Neutrophil (primary cell): ENCODE results near the gene LILRB1.

Experiments used
- H3K27ac ChIP-seq: fragments of 200-600 bp; sonication (generic); 2 replicates; pipeline ENCODE4 v1.5.1; 2016; ENCODE audit warnings: mild to moderate bottlenecking, moderate library complexity
- H3K27me3 ChIP-seq: fragments of 200-600 bp; sonication (generic); 2 replicates; pipeline ENCODE4 v1.6.0; 2016; ENCODE audit warnings: mild to moderate bottlenecking
- H3K36me3 ChIP-seq: fragments of 200-600 bp; sonication (generic); 2 replicates; pipeline ENCODE4 v1.5.1; 2017
- H3K4me1 ChIP-seq, 2 experiments: fragments of 200-600 bp in 1 of 2; sonication (generic) in 1 of 2; 1 replicate in 1 of 2; 2 replicates in 1 of 2; pipeline versions ENCODE4 v1.5.1 to v1.6.1; 2013 to 2016; ENCODE audit warnings: low read depth in 1 of 2, low read length in 1 of 2, mild to moderate bottlenecking in 1 of 2, moderate library complexity in 1 of 2; ENCODE audit not compliant: control insufficient read depth in 1 of 2, insufficient read depth in 1 of 2
- H3K4me3 ChIP-seq, 2 experiments: fragments of 200-600 bp in 1 of 2; sonication (generic) in 1 of 2; 1 replicate in 1 of 2; 2 replicates in 1 of 2; pipeline ENCODE4 v1.5.1; 2013 to 2016; ENCODE audit warnings: low read depth in 1 of 2, low read length in 1 of 2, mild to moderate bottlenecking in 1 of 2, moderate library complexity in 1 of 2
- H3K9me3 ChIP-seq: fragments of 200-600 bp; sonication (generic); 2 replicates; pipeline ENCODE4 v1.5.1; 2016
- TF ChIP-seq, protein P1 (sequence below): fragments of 200-600 bp; sonication (generic); IDR thresholded peaks from 2 replicates; pipeline ENCODE4 v1.5.1; 2016; ENCODE audit warnings: antibody characterized with exemption

LILRB1 gene

DNA sequence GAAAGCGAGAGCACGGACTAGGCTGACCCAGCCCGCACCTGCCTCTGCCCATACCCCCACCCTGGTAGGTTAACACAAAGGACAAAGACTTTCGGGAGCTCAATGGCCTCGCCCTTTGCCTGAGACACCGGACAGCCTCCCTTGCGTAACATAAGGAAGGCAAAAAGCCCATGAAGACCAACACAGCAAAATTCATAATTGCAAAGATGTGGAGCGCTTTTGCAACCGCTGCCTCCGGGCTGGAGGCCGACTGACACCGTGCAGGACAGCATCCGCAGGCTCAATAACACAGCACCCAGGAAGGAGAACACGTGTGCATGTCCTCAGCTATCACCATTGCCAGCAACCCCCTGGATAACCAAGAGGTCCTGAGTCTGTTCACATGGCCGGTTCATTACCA, 21.5 kb upstream of the LILRB1 start:
- H3K4me1 ChIP-seq: no peaks in the 10 kb centered on the region
- H3K9me3 ChIP-seq: no peaks in the 10 kb centered on the region
- TF ChIP-seq, protein P1, sequence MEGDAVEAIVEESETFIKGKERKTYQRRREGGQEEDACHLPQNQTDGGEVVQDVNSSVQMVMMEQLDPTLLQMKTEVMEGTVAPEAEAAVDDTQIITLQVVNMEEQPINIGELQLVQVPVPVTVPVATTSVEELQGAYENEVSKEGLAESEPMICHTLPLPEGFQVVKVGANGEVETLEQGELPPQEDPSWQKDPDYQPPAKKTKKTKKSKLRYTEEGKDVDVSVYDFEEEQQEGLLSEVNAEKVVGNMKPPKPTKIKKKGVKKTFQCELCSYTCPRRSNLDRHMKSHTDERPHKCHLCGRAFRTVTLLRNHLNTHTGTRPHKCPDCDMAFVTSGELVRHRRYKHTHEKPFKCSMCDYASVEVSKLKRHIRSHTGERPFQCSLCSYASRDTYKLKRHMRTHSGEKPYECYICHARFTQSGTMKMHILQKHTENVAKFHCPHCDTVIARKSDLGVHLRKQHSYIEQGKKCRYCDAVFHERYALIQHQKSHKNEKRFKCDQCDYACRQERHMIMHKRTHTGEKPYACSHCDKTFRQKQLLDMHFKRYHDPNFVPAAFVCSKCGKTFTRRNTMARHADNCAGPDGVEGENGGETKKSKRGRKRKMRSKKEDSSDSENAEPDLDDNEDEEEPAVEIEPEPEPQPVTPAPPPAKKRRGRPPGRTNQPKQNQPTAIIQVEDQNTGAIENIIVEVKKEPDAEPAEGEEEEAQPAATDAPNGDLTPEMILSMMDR: no peak

DNA sequence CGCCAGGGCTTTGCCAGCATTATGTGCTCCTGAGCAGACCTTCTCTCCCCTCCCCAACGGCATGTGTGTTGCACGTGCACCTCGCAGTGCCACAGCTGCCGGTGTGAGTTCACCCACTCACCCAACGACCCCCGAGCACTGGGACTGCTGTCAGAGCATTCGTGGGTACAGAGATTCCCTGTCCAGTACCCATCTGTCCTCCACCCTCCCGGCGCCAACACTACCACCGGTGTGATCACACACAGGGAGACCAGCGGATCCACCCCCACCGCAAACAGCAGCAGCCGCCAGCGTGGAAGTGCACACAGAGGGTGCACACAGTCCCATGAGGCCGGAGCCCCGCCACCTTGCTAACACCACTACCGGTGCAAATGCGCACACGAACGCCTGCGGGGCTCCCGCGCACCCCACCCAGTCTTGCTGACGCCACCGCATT, 20.9 kb upstream of the LILRB1 start:
- H3K27me3 ChIP-seq: peaks cover 10% of the 10 kb centered on the region
- H3K9me3 ChIP-seq: no peaks in the 10 kb centered on the region
- no peaks in the 10 kb centered on the region for H3K4me1 ChIP-seq
- TF ChIP-seq, protein P1: no peak
- H3K4me3 ChIP-seq: no peak overlapping the region
- H3K27ac ChIP-seq: no peak overlapping the region
- no peaks in the 10 kb centered on the region for H3K36me3 ChIP-seq

More for the DNA sequence above, 21.5 kb upstream of the LILRB1 start:
- Histone ChIP-seq H3K4me3 (no peak overlapping the region), H3K36me3 (no peaks in the 10 kb centered on the region), H3K27me3 (peaks cover 15% of the 10 kb centered on the region), H3K27ac (no peak overlapping the region)

DNA sequence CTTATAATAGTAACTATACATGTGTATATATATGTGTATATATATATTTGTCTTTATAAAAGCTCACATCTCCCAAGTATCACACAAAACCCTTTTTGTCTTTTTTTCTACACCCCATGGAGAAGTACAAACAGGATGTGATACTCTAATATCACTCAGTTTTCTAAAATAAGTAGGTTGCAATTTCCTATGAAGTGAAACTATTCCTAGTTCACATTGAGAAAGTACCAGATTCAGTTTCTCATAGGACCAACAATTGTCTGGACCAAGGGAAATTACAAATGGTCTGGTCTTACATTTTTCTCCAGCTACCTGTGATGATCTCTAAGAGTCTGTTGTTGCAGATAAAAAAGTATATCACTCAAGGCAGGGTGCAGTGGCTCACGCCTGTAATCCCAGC, 17.9 kb upstream of the LILRB1 start:
- Histone ChIP-seq H3K9me3 (no peaks in the 10 kb centered on the region), H3K4me3 (no peak overlapping the region), H3K27me3 (no peaks in the 10 kb centered on the region), H3K27ac (no peak overlapping the region), H3K36me3 (no peaks in the 10 kb centered on the region), H3K4me1 (no peaks in the 10 kb centered on the region)
- TF ChIP-seq, protein P1: no peak

GRCh38 chr19:54614726-54615125, 15.6 kb upstream of the LILRB1 start:
- H3K27ac ChIP-seq: no peak overlapping the region
- no peaks in the 10 kb centered on the region for H3K27me3 ChIP-seq
- TF ChIP-seq, protein P1: no peak
- no peaks in the 10 kb centered on the region for H3K36me3 ChIP-seq
- no peaks in the 10 kb centered on the region for H3K9me3 ChIP-seq
- no peaks in the 10 kb centered on the region for H3K4me1 ChIP-seq
- H3K4me3 ChIP-seq: no peak overlapping the region

DNA sequence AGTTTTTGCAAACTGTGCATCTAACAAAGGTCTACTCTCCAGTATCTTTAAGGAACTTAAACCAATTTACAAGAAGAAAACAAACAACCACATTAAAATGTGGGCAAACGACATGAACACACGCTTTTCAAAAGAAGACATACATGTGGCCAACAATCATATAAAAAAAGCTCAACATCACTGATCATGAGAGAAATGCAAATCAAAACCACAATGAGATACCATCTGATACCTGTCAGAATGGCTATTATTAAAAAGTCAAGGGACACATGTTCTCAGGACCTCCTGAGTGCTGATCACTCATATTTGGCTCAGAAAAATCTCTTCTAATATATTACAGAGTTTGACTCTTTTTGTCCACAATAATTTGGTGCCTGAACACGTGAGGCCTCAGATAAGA, 14.2 kb upstream of the LILRB1 start:
- H3K36me3 ChIP-seq: no peaks in the 10 kb centered on the region
- TF ChIP-seq, protein P1: no peak
- H3K9me3 ChIP-seq: no peaks in the 10 kb centered on the region
- no peaks in the 10 kb centered on the region for H3K4me1 ChIP-seq
- H3K27ac ChIP-seq: no peak overlapping the region
- H3K27me3 ChIP-seq: no peaks in the 10 kb centered on the region
- H3K4me3 ChIP-seq: no peak overlapping the region
